D721Med (cell line): ENCODE data around the gene CD200R1.

Experiments
- DNase-seq: peaks from one replicate; pipeline ENCODE4 v3.0.0; 2011; ENCODE audit warnings: low spot score; ENCODE audit not compliant: insufficient read length
- FAIRE-seq: peaks from 2 replicates; lab custom pipeline; 2011; peaks lifted over from hg19 to GRCh38; lab: Jason Lieb, UNC
- TF ChIP-seq, protein P1 (sequence below): IDR thresholded peaks from 2 replicates; pipeline ENCODE4 v1.5.1; 2012; ENCODE audit warnings: mild to moderate bottlenecking, control low read depth; ENCODE audit not compliant: insufficient read depth; ENCODE audit errors: missing control alignments

Gene CD200R1, protein sequence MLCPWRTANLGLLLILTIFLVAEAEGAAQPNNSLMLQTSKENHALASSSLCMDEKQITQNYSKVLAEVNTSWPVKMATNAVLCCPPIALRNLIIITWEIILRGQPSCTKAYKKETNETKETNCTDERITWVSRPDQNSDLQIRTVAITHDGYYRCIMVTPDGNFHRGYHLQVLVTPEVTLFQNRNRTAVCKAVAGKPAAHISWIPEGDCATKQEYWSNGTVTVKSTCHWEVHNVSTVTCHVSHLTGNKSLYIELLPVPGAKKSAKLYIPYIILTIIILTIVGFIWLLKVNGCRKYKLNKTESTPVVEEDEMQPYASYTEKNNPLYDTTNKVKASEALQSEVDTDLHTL

DNA sequence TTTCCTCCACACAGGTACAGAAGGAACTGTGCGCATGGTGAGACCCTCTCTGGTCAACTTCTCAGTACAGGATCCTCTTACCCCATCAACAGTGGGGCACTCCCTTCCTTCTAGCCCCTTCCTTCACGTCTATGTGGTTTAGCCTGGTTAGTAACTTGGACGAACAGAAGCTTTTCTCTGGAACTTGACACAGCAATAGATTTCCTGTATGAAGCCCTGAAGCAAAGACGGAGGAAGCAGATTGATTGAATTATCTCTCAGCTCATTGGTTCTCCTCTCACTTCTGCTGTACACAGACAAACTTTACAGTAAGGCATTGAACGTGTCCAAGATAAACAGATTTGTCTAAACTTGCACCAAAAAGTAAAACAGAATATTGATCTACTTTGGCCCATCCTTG is at the start of gene CD200R1:
Gene CD200R1 (minus strand): TSS at position 210 of the 400 bp plus-strand sequence. CDS start 246 bp downstream, outside the sequence.
- TF ChIP-seq, protein P1, sequence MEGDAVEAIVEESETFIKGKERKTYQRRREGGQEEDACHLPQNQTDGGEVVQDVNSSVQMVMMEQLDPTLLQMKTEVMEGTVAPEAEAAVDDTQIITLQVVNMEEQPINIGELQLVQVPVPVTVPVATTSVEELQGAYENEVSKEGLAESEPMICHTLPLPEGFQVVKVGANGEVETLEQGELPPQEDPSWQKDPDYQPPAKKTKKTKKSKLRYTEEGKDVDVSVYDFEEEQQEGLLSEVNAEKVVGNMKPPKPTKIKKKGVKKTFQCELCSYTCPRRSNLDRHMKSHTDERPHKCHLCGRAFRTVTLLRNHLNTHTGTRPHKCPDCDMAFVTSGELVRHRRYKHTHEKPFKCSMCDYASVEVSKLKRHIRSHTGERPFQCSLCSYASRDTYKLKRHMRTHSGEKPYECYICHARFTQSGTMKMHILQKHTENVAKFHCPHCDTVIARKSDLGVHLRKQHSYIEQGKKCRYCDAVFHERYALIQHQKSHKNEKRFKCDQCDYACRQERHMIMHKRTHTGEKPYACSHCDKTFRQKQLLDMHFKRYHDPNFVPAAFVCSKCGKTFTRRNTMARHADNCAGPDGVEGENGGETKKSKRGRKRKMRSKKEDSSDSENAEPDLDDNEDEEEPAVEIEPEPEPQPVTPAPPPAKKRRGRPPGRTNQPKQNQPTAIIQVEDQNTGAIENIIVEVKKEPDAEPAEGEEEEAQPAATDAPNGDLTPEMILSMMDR = no peak
- FAIRE-seq = no peak
- DNase-seq = no peak

DNA sequence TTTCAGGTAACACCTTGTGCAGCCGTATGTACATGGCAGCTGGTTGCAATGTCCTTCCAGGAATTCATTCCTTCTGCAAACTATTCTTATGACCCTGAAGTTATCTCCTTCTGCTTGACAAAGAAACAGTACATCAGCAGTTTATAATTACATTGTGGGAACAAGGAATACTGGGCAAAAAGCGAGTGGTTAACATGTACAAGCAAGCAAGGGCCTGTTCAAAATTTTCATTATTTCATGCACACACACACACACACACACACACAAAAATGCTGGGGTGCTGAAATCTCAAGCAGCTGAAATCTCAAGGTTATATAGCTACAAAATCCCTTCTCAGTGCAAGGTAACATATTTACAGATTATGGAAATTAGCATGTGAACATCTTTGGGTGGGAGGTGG is 46.6 kb upstream of the CD200R1 start:
- FAIRE-seq (no peak), DNase-seq (no peak)
- TF ChIP-seq, protein P1 = no peak

DNA sequence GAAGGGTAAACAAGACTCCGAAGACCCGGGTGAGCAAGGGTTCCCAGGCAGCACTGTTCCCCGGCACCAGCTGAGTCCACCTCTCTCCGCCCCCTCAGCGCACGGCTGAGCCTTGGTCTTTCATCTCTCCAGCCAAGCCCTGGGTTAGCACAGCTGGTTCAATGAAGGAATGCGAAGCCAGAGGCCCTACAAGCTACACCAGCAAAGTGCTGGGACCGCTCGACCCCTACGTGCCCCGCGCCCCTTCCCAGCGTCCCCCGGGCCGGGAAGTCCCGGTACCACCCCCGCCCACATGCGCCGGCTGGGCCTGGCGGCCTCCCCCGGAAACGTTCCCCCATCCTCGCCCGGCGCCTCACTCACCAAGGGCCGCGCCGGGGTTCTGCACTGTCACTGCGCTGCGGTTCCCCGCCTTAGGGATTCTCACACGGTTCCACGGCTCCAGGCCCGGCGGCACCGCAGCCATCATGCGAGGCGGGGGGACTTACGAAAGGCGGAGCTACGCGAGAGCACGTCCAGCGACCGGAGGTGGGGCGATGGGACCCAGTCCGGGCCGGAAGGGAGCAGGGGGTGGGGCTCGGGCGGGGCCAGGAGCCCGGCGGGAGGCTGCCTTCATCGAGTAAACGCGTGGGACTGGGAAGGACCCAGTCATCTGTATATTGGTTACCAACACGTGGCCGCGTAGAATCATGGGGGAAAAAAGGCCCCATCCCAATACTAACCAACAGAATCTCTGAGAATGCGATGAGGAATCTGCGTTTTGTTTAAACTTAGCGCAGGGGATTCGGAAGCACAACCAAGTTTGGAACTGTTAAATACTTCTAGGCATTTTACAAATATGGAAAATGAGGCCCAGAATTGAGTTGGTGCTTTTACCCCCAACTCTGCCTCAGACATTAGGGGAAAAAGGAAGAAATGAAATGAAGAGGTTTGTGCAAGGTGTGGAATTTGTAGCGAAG is 44.6 kb upstream of the CD200R1 start:
- no peak for FAIRE-seq
- peak; percentile 62 for DNase-seq
- TF ChIP-seq, protein P1 = no peak

DNA sequence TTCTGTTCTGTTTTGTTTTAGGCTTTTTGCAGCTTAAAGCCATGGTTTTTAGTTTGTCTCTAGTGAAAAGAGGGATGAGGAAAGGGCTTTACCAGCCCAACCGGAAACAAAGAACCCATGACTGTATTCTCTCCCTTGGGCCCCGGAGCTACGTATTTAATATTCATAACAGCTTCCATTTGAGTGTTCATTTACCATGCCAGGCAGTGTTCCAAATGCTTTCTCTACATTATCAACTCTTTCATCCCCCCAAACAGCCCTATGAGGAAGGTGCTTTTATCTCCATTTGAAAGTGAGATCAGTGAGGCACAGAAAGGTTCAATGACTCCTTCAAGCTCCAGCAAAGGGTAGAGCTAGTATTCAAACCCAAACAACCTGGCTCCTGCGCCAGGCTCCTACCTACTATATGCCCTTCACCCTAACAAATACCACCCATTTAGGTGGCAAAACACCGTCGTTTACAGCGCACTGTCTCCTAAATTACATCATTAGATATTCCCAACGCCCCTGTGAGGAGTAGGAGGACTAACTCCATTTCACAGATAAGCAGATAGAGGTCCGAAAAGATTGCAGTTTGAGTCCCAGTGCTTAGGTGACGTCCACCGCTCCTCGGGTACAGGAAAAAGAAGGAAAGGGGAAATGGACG is 43.8 kb upstream of the CD200R1 start:
- TF ChIP-seq, protein P1 = no peak
- FAIRE-seq (no peak), DNase-seq (no peak)

DNA sequence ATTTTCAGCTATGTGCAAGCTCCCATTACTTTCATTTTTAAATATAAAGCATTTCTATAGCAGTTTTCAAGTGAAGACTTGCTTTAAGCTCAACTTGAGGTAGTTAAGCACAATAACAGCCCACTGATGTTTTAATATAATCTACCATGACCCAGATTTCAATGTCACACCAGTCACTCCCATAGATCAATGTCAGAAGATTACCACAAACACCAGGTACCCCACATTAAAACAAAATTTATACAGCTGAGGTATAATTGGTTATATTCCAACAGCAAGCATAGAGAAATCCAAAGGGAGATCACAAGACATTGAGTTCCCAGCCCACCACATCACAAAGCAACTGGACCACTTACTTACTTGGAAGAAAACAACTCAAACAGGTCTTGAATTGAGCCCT is 38.7 kb upstream of the CD200R1 start:
- DNase-seq (no peak), FAIRE-seq (no peak)
- TF ChIP-seq, protein P1 = no peak

DNA sequence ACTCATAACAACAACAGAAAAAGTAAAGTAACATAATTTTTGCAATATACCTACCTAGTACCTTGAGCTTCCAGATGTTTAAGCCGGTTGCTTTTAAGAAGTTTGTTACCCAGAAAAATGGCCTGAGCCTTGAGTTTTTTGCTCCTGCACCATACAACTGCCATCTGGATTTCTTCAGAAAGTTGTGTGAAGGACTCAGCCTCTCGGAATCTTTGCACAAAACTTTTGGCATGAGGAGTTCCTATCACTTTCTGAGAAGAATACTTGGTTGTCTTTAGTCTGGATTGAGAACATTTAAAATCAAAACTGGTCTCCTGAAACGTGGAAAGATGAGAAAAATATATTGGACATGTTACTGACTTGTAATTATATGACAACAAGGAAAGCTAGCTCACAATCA is 33.2 kb upstream of the CD200R1 start:
- TF ChIP-seq, protein P1 = no peak
- DNase-seq (no peak), FAIRE-seq (no peak)
